OCI-M1 (cell line): ENCODE results near the gene PRG3.

Experiments used
- DNase-seq: peaks from one replicate; lab custom pipeline; 2025; lab: John Stamatoyannopoulos, UW

Gene PRG3

DNA sequence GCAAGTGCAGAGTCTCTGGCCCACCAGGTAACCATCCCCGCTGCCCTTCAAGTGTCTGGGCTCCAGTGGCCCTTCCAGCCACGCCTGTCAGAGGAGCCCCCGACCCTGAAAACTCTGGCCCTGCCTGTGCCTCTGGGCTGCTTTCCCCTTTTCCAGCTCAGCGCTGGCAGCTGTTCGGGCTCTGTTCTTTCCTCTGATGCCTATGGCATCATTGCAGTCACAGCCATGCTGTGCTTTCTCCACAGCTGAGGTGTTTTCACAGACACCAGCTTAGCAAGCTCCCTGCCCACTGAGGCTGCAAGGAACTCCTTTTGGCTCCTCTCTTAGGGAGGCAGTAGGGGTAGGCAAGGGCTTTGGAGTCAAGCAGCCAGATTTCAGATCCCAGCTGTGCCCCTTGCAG is 21.6 kb downstream of the PRG3 start:
- no peak for DNase-seq

DNA sequence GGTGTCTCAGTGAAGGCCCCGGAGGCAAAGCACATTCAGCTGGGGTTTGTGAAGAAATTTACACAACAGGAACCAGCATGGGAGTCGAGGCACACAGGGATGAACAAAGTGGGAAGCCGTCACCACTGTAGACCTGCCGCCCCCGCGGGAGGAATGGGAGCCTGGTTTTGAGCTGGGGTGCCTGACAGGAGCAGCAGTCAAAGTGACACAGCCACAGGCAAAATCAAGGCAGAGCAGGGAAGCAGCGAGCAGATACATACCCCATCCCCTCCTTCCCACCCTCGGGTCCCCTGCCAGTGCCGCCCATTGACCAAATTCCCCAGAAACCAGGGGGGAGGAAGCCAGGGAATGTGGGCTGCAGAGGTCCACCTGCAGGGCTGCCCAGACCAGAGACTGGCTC is 22.0 kb downstream of the PRG3 start:
- DNase-seq = no peak

DNA sequence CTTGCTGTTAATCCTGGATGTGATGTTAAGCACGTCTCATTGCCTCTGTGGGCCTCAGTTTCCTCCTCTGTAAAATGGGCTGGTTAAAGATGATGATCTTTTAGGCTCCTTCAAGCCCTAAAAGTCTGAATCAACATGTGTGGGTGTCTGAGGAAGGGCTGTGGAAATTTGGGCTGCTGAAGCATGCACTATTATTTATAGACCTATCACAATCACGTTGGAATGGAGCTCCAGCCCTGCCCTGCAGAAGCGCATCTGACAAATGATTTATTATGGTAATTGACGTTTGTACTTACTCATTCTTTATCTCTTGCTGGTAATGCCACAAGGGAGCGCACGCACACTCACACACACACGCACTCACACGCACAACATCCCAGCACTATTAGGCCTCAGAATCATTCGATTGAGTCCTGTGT is 22.4 kb downstream of the PRG3 start:
- DNase-seq = peak; percentile 72

DNA sequence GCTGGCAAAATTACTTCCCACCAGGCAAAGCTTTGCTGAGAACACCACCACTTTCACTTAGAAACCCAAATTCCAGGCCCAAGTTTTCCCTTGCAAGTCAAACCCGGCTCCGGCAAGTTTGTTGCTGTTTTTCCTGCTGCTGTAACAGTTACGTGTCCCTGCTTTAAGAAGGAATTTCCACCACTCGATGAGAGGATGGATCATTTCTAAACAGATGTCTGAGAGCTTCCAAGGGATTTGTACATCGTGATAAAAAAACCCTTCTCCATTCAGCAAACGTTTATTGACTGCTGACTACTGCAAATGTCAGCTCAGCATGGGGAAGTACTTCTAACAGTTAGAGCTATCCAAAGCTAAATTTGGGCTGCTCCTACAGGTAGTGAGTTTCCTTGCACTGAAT is 23.1 kb downstream of the PRG3 start:
- peak; percentile 57 for DNase-seq

DNA sequence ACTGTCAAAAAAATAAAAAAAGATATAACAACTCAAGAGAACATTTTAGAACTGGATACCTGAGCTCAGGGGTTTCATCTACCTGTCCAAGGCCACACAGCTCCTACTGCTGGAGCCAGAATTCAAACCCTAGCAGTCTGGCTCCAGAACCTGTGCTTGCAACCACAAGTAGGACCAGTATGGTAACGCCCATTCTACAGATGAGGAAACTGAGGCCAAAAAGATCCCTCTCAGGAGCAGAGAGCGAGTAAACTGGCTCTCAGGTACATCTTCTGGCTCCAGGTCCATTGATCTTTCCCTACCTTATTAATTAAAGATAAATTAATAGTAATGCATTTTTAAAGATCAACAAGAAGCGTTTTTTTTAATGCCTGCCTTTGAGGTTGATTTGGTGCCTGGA is 23.6 kb downstream of the PRG3 start:
- no peak for DNase-seq

DNA sequence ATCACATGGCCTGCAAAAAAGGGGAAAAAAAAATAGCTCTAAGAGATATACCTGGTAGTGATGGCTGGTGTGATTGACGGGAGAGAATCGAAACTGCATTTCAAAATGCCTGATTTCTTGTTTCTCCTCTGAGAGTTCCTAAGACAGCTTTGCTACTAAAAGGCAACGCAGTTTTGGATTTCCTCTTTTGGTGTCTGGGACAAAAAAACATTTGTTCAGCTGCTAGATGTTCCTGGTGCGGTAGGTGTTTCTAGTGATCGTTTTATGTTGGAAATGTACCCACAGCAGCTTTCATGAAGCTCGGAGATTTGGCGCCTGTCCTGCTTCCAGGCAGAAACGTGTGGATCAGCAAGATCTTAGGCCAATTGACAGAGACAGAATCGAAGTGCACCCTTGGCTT is 24.7 kb downstream of the PRG3 start:
- DNase-seq = no peak

DNA sequence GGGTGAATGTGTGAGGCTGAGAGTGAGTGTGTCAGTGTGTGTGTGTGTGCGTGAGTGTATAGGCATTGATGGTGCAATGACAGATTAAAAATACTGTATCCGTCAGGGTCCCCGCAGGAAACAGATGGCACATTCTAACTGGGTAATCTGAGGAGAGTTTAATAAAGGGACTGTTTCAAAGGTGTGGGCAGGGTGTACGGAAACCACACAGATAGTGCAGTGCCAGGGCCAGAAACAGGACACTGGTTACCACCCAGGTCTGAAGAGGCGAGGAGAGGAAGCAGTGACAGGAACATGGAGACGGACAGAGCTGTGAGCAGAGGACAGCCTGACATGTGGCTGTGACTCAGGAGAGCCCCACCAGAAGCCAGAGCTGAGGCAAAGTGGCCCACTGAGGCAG is 26.3 kb downstream of the PRG3 start:
- no peak for DNase-seq

DNA sequence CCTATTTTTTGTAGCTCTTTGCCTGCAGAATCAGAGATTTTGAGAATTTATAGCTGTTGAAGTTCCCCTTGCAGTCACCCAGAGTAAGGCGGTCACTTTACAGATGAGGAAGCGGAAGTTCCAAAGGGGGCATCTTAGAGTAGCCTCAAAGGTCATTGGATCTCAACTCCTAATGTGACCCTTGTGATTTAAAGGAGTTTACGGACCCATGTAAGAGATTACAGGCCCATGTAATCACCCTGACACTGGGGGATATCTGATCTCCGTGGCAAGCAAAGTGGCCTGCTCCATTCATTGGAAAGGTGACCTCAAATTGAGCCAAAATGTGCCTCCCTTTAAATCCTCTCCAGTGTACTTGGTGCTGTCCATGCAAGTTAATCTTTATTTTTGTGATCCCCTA is 27.1 kb downstream of the PRG3 start:
- DNase-seq = peak; percentile 10

DNA sequence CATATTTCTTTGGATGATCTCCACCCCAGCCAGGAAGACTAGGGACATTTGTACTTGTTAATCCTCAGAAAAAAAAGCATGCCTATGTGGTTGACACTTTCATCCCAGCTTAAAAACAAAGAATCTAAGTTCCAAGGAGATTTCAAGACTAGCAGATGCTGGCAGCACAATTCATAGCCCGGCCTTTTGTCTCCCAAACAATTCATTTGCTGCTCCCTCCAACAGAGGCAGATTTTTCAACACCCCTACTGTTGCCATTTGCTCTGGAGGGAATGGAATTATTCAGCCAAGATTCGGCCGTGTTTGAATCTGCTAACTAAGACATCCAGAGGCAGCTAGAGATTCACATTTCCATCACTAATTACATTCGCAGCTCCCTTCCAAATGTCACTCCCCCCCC is 27.5 kb downstream of the PRG3 start:
- no peak for DNase-seq

DNA sequence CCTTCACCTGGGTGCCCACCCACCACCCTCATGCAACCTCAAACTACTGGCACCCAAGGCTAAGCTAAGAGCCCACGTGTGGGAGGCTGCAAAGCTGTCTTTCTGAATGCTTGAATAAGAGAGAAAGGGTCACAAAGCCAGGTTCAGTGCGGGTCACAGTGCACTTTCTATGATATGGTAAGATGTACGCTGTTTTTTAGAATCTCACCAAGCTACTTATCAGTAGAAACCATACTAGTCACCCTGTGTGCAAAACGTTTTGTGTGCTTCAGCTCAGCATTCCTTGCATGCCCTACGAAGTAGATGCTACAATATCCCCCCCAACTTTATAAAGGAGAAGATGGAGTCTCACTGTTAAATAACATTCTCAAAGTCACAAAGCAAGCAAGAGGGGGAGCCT is 27.9 kb downstream of the PRG3 start:
- DNase-seq = no peak

DNA sequence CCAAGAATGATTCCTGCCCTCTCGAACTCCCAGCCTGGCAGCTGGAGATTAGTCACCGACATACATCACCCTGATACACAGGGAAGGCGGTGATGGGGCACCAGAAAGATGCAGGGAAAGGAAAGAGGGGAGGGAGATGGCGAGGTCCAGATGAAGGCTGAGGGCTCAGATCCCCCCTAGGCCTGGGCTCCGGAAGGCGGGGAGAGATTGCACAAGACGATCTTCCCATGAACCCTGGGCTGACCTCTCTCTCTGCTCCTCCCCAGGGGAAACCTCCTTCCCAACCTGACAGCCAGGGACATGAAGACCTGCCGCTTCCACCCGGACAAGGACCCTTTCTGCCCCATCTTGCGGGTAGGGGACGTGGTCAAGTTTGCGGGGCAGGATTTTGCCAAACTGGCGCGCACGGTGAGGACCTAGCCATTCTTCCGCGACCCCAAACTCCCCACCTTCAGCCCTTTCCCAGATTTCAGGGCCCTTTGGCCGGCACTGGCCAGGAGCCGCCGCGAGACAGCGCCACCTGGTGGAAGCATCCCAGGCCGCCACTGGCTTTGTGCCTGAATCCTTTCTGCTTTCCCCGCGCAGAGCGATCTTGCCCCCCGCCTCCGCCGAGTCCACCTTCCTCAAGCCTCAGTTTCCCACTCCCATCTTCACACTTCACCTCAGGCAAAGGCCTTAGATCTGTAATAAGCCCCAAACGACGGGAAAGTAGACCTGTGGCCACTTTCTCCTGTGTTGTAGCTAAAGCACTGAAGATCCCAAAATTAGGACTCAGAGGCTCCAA is 31.3 kb downstream of the PRG3 start:
- DNase-seq = peak; percentile 45

DNA sequence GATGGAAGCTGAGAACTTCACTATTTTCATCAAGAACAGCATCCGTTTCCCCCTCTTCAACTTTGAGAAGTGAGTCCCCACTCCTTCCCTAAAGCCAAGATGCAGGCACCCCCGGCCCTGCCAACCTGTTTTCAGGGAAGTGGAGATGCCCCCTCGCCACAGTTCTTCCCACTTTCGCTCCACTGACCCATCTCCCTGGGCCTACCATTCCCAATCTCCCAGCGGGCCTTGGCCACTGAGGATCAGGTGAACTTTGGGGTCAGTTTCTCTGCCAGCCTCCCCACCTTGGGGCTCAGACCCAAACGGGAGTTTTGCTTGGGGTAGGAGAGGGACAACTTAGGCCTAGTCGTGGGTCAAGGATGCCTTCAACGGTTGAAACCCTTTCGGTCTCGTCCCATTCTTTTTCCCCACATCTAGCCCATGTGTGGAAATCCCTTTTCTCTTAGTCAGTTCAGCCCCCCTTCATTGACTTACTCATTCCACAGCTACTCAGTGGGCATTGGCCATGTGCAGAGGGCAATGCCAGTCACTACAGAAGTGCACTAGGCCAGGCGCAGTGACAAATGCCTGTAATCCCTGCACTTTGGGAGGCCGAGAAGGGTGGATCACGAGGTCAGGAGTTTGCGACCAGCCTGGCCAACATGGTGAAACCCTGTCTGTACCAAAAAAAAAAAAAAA is 32.2 kb downstream of the PRG3 start:
- DNase-seq = no peak

DNA sequence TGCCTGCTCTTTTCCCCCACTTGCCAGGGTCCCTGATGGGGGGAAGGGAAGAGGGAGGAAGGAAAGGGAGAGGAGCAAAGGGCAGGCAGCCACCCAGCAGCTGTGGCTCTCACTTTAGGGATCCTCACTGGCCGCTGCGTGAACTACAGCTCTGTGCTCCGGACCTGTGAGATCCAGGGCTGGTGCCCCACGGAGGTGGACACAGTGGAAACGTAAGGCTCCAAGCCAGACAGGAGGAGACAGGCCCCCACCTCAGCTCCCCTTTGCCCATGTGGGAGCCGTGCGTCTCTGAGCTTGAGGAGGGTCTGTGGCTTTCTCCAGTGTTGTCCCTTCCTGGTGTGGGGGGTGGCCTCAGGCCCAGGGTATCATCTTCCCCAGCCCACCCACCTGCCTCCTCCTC is 32.9 kb downstream of the PRG3 start:
- no peak for DNase-seq

DNA sequence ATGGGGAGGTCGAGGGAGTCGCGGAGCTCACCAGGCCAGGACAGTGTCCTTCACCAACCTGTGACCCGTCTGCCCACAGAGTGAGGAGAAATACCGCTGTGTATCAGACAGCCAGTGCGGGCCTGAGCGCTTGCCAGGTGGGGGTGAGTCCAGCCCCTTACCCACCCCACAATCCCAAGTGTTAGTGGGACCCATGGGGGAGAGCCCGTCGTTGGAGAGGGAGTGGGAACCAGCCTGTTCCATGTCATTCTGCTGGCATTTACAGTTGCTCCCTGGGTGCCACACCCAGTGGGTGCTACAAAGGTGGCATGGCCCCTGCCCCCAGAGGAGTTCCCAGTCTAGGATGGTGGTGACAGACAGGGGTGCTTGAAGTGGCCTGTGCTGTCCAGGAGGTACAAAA is 33.6 kb downstream of the PRG3 start:
- DNase-seq = no peak

DNA sequence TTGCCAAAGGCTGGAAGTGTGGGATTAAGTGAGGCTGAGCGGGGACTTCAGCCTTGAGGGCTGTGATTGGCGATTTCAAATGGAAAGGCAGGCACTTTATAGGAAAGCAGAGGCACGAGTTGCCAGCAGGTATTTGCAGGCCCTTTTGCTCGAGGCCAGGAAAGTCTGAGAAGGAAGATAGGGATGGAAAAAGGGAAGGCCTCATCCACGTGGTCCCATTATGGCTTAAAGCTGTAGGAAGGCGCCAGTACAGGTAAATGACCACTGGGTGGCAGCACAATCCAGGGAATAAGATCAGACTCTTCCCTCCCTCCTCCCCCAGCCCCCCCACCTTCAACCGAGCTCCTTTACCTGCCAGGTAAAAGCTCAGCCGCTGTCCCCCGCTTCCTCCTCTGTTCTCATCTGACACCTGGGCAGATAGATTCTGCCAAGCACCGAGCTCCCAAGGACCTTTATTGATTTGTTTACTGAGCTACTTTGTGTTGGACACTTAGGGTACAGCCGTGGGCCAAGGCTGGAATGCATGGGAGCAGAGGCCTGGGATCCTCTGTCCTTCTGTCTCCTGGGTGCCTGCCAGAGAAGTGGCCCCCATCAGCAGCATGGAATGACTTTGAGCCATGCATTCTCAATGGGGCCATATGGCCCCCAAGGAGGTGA is 35.3 kb downstream of the PRG3 start:
- DNase-seq = peak; percentile 84

DNA sequence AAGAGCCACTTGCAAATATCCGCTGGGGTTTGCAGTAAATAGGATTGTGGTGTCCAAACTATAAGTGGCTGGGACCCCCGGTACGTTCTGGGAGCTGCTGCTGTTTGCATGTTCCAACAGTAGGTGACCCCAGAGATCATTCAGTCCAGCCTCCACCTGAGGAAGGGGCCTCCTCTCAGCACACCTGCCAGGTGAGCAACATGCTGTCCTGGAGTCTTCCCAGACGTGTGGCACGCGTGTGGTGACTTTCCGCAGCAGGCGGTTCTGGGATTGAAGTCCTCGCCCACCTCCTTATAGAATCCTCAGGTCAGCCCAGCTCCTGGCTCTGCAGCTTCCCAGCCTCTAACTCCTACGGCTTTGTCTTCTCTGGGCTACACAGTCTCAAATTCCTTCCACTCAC is 36.1 kb downstream of the PRG3 start:
- DNase-seq = no peak

DNA sequence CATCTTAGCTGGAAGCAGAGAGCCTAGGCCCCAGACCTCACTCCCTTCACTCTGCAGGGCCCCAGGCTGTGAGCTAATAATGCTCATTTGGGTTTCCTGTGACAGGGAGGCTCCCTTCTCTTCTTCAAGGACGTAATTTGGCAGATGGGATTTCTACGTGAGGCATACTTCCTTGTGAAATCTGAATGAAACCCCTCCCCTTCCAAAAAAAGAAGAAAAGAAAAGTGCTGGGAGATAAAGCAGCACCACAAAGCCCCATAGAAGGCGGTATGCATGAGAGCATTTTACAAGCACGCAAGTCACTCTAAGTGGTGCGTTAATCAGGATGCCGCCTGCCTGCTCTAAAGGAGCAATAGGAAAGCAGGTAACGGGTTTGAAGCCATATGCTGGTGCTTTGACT is 37.1 kb downstream of the PRG3 start:
- no peak for DNase-seq

DNA sequence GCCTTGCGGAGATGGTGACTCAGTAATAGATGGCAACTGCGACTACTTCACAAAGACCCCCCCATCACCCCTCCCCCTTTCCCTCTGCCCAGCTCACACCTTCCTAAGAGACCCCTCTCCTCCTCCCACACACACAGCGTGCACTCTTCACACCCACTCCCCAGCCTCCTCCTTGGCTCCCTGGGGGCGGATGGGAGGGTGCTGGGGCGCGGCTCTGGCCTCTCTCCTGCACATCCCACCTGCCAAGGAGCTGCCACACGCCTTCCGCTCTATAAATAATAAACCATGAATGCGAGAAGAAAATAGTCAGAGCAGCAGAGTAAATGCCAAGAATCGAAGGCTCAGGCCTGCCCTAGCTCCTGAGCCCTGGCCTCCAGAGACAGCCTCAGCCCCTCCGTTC is 38.2 kb downstream of the PRG3 start:
- no peak for DNase-seq

DNA sequence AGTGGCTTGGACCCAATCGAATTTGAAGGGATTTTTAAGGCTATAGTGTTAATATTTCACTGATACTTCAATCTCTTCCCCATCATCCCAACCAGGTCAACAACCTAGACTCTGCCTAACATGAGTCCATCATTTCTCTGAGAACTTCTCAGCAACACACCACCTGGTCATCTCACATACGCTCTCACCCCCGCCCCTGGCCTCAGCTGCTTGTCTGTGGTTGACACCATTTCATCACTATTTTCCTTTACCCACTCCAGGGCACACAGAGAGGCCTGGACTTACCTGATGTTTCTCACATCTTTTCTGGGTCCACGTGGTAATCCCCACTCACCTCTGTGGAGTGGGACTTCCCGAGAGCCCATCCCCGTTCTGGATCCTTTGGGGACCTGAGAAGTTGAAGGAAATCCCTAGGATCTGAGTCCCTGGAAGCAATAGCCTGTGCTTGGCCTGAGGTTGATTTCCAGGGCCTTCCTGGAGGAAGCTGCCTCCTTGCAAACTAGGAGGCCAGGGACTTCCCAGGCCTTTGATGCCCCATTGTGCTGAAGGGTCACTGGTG is 39.6 kb downstream of the PRG3 start:
- DNase-seq = no peak

DNA sequence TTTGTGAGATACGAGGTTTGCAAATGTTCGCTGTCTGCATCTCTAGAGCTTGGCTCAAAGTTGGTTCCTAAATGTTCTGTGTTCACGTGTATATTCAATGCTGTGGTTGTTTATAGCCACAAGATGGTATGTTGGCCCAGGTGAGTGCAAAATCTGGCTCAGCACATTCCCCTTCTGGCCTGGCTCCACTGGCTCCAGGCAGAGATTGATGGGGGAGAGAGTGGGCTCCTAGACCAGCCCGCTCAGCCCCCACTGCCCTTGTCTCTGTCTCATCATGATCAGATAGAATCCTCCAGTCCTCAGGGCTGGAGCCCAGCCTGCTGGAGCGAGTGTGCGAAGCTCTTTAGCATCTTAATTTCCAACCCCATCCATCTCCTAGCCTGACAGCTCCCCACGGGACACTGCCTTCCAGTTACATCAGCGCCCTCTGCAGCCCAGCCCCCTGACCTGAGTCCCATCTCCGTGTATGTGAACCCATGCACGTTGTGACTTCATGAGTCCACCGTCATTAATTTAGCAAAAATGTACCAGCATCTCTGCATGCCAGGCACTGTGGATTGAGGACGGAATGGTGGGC is 40.8 kb downstream of the PRG3 start:
- DNase-seq = peak; percentile 33

DNA sequence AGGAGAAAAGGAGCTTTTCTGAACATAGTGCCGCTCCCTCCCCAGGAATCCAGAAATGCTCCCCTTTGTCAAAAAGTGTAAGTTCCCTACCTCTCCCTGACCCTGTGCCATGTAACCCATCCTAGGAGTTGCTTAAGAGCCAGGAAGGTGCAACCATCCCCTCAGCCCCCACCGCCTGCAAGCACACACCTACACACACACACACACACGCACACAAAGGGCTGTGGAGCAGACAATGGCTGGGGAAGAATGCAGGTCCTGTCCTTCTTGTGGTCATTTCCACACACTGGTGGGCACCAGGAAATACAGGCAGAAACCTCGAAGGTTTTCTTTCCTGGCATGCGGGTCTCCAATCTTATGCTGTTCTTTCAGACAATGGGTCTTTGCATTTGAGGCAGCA is 41.6 kb downstream of the PRG3 start:
- no peak for DNase-seq

DNA sequence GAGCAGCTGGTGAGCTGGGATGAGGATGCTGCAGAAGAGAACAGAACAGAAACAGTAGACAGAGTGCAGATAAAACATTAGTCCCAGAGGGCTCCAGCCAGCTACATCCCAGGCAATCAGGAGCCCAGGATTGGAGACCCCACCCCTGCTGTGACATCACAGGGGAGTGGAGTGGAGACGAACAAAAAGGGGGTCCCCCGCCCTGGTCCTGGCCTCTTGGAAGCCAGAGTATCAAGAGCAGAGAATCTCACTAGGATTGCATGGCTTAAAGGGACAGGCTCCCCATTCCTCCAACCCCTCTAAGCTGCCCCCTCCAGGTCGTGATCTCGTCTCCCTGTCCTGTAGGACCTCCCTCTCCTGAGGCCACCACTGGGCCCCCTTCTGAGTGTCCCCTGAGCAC is 42.8 kb downstream of the PRG3 start, which contains the start of gene P2RX3:
Gene P2RX3 (plus strand): TSS at position 211 of the 400 bp plus-strand sequence. CDS start 199 bp downstream, outside the sequence.
- no peak for DNase-seq
